ENCODE results near the gene NUP50. TPM values are rescaled to one million over a fixed set of nuclear protein-coding genes. Genes with fewer than 3 reads are reported as not detected.

Gene NUP50
- polyA plus RNA-seq, 4 donors, result 45.0 to 61.4 (median 53.4) TPM

DNA sequence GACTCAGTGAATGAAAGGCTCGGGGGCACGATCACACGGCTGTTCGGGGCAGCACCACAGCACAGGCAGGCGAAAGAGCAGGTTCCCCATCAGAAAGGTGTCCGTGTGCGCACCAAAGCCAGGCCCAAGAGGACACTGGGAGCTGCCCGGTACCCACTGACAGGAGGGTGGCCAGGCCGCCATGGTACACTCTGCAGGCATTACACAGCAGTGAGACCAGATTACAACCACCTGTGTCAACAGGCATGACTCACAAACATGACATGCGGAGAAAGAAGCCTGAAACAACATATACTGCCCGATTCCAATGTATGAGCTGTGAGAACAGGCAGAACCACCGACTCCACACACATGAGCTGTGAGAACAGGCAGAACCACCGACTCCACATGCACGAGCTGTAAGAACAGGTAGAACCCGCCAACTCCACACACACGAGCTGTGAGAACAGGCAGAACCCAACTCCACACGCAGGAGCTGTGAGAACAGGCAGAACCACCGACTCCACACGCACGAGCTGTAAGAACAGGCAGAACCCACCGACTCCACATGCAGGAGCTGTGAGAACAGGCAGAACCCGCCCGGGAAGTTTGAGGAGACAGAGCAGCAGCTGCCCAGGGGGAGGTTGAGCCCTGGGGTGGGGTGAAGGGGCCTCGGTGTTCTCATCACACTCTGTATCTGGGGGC is 44.4 kb downstream of the NUP50 start:
- DNase-seq (ENCODE audit: low read depth in 4 of 4, low spot score in 2 of 4), result no peak

- no peak for DNase-seq (ENCODE audit: low read depth in 4 of 4, low spot score in 2 of 4)
These were observed 44.9 kb downstream of the NUP50 start for GRCh38 chr22:45208696-45208992.

DNA sequence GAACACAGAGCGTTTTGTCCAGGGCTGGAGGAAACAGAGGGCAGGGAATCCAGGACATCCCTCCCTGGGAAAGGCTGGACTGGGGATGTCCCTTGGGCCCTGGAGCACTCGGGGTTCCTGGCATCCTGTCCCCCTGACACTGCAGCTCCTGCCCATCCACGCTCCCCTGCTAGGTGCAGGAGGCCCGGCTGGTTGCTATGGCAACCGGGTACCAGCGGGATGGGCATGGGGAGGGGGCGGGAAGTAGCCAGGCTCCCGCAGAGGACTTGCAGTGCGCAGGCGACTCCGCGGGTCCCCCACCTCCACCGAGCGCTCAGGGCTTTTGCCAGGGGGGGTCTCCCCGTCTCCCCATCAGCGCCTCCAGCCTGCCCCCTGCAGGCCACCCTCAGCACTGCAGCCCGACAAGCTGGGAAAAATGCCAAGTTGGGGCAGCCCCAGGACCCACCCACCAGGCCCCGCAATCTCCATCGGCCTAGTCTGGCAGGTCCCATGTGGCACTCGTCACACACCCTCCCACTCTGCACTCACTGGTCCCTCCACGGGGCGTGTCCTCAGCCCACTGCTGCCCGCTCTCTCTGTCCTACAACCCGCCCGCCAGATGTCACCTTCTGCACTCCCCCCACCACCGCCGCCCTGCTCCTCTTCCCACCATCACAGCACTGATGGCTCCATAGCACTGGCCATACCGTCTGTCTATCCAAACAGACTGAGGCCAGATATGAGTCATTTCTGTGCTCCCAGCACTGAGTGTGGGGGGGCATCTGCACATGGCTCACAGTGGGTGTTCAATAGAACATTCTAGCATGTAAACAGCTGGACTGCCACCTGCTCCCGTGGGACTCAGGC is 45.5 kb downstream of the NUP50 start:
- DNase-seq (ENCODE audit: low read depth in 4 of 4, low spot score in 2 of 4), result no peak

DNA sequence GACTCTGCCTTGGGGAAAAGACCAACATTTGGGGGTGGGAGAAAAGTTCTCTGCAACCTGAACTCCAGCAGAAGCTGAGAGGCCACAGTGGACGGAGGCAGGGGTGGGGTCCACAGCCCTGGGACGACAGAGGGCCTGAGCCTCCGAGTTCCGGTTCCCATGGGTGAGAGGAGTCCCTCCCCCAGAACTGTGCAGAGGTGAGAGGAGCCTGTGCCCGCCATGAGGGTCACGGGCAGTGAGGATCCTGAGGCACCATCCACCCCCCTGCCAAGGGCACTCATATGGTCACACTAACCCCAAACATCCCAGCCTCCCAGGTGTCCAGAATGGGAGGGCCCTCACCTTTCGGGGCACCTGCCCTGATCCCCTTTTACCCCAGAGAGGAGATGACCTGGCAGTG is 46.4 kb downstream of the NUP50 start:
- no peak for DNase-seq (ENCODE audit: low read depth in 4 of 4, low spot score in 2 of 4)

DNA sequence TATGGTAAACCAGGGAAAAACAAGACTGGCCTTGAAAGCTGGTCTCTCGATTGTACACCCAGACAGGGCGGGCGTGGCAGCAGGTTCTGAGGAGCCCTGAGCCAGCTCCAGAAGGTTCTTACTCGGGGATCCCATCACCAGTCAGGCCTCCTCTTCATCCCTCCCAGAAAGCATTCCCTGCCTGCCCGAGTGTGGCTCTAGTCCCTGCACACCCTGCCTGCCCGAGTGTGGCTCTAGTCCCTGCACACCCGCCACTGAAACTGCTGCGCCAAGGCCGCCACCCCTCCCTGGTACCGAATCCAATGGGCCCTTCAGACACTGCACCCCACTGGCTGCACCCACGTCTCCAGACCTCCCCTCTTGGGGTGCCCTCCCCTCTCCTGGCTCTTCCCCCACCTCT is 46.9 kb downstream of the NUP50 start:
- DNase-seq (ENCODE audit: low read depth in 4 of 4, low spot score in 2 of 4), result no peak

DNA sequence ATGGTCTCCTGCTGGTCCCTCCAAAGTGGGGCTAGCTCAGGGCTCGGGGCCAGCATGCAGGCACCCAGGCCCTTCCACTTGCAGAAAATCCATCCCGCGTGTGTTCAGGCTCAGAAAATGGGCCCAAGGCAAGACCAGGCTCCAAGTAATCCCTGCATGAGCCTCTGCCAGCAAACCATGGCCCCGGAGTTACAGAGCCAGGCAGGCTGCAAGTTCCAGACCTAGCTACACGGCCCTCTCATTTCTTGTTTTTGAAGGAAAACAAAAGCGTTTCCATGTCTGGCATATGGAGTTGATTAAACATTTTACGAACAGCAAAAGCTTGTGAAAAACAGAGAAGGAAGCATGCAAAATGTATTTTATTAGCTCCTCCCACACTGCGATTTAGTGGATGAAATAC is 47.3 kb downstream of the NUP50 start:
- no peak for DNase-seq (ENCODE audit: low read depth in 4 of 4, low spot score in 2 of 4)

GRCh38 chr22:45211435-45211834 is 47.7 kb downstream of the NUP50 start:
- no peak for DNase-seq (ENCODE audit: low read depth in 4 of 4, low spot score in 2 of 4)

GRCh38 chr22:45211848-45212247 is 48.1 kb downstream of the NUP50 start:
- DNase-seq (ENCODE audit: low read depth in 4 of 4, low spot score in 2 of 4), result no peak

DNA sequence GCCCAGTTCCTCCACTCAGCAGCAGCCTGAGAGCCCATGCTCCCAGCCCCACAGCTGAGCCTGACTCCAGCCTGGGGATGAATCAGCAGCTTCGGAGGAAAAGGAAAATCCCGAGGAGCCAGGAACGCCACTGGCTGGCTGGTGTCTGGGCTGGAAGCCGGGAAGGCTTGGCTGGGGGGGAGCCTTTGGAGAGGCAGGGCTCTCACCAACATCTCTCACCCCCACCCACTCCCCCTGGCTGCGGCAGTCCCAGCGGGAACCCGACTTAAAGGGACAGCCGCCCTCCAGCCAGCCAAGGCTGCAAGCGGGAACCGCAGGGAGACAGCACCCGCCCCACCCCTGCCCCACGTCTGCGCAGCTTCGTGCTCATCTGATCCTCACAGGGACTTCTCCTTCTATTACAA is 48.6 kb downstream of the NUP50 start:
- DNase-seq (ENCODE audit: low read depth in 4 of 4, low spot score in 2 of 4), result no peak

DNA sequence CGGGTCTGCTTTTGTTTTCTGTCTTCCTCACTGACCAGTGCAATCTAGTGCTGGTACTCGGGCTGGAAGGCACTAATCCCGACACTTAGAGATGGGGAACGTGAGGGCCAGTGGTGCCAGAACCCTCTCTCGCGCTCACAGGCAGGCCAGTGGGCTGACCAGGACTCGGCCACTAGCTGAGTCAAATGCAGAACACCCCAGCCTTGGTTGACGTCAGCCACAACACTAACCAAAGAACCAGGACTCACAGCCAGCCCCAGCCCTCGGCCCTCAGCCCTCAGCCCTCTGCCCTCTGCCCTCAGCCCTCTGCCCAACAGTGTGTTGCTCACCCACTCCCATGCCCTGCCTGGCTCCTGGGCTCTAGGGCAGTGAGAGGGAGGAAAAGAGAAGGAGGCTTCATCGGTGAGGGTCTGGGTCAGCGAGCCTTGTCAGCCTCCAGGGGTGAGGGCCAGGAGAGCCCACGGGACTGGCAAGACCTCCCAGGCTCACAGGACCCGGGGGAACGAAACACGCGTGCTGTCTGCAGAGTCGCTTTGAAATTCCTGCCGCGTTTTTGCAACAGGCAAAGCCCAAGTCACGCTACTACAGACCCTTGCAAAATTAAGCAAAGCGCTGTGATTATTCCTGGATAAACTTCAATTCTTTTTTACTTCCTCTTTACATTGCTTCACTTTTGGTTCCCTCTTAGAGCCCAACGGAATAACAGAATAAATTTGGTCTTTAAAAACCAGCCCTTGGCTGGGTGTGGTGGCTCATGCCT is 49.4 kb downstream of the NUP50 start:
- no peak for DNase-seq (ENCODE audit: low read depth in 4 of 4, low spot score in 2 of 4)

- no peak for DNase-seq (ENCODE audit: low read depth in 4 of 4, low spot score in 2 of 4)
These were observed 52.6 kb downstream of the NUP50 start for GRCh38 chr22:45216133-45217003.

DNA sequence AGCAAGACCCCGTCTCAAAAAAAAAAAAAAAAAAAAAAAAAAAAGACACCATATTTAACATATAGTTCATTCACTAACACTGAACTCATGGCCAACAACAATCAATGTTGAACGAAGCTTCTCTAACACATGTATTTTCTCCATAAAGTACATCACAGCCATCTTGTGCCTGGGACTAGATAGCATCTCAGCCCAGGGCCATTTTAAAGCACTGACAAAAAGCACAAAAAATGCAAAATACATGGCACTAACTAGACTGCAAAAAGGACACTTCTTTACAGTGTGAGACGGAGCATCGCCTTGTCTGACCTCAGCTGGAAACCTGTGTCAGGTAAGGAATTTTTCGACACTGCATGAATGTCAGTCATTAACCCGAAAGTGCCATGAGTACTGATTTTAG is 53.6 kb downstream of the NUP50 start:
- no peak for DNase-seq (ENCODE audit: low read depth in 4 of 4, low spot score in 2 of 4)

DNA sequence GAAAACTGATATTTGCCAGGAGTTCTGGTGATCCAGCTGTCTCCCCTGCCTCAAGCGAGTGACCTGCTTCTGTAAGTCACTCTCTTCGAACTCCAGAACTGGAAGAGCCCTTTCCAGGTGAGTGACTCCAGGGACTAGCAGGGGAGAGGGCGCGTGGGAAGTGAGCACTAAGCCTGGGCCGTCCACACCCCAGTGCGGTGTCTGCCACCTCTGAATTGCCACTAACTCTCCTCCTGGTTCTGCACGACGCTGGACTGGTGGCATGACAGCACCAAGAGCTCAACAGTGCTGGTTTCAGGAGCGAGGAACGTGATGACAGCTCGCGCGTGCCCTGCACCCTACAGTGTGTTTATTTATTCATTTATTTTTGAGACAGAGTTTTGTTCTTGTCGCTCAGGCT is 54.1 kb downstream of the NUP50 start:
- no peak for DNase-seq (ENCODE audit: low read depth in 4 of 4, low spot score in 2 of 4)

GRCh38 chr22:45218976-45219375 is 55.3 kb downstream of the NUP50 start:
- no peak for DNase-seq (ENCODE audit: low read depth in 4 of 4, low spot score in 2 of 4)

DNA sequence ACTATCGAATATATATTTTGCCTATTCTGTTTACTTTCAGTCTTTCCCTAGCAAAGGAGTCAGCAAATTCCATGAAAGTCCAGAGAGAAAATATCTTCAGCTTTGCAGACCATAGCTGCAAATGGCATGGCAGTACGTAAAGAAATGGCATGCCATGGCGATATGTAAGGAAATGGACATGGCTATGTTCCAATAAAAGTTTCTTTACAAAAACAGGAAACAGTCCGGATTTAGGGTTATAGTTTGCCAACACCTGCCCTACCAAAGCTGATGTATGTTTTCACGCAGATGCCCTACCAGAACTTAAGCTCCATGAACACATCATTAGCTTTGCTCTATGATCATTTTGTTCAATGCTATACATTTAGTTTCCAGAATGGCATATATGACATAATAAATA is 57.5 kb downstream of the NUP50 start:
- no peak for DNase-seq (ENCODE audit: low read depth in 4 of 4, low spot score in 2 of 4)

GRCh38 chr22:45223304-45224117 is 59.8 kb downstream of the NUP50 start:
- DNase-seq (ENCODE audit: low read depth in 4 of 4, low spot score in 2 of 4), result no peak

- no peak for DNase-seq (ENCODE audit: low read depth in 4 of 4, low spot score in 2 of 4)
These were observed 60.6 kb downstream of the NUP50 start for GRCh38 chr22:45224331-45224730.

DNA sequence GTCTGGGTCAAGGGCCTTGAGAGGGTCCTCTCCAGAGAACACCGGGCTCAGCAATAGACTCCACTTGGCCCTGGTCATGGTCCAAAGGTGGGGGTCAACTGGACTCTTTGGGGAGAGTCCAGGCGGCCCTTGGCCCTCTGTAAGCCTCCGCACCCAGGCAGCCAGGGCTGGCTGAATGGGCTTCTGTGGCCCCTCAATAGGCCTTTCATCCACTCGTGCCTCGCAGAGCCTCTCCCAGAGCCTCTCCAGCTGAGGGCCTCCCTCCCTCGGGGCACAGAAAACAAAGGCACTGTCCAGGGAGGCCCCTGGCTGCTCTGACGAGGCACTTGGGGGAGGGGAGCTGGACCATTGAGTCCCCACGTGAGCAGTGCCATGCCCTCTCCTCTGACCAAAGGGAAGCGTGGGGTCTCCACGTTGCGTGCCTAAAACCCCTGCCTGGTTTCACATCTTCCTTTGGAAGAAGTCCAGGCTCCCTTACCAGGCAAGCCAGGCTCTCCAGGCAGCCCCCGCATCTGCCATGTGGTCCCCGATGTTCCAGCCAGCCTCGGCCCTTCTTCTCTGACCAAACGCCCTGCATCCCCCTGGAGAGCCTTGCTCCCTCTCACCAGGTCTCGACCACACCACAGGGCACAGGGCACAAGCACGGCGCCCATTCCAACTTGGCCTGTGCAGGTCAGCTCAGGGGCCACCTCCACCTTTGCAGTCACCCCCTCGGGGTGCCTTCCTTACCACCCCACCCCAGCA is 61.4 kb downstream of the NUP50 start:
- no peak for DNase-seq (ENCODE audit: low read depth in 4 of 4, low spot score in 2 of 4)

Measured in left renal cortex interstitium (tissue), 4 donors.